CD14-positive monocyte (primary cell): Measurements from ENCODE around the gene LAS1L. TPM values are rescaled to one million over a fixed set of nuclear protein-coding genes. Genes with fewer than 3 reads are reported as not detected.

Experiments
- DNase-seq, 3 donors: peaks; one replicate each; pipeline ENCODE4 v3.0.0-alpha.2; 2011 to 2022
- H2AFZ ChIP-seq: 2 replicates; pipeline ENCODE4 v1.6.0; 2012; ENCODE audit warnings: mild to moderate bottlenecking, low read depth, low read length, inconsistent platforms; ENCODE audit not compliant: insufficient read depth, poor library complexity, severe bottlenecking
- H3K27ac ChIP-seq, 2 donors: 1 replicate in 1 of 2; 2 replicates in 1 of 2; pipeline ENCODE4 v1.5.1; 2012 to 2013; ENCODE audit warnings: low read length in 2 of 2, control low read depth in 1 of 2, inconsistent platforms in 1 of 2, low read depth in 1 of 2, mild to moderate bottlenecking in 1 of 2
- H3K27me3 ChIP-seq, 2 donors: one replicate each; pipeline versions ENCODE4 v1.6.0 to v1.6.1; 2011 to 2013; ENCODE audit warnings: low read length in 2 of 2; ENCODE audit not compliant: control insufficient read depth in 2 of 2, insufficient read depth in 2 of 2
- H3K36me3 ChIP-seq, 2 donors: replicated peaks in 1 of 2; 1 replicate in 1 of 2; 2 replicates in 1 of 2; pipeline versions ENCODE4 v1.5.1 to v1.6.1; 2012 to 2013; ENCODE audit warnings: low read length in 2 of 2, control low read depth in 1 of 2, inconsistent platforms in 1 of 2, mild to moderate bottlenecking in 1 of 2; ENCODE audit not compliant: insufficient read depth in 2 of 2, control insufficient read depth in 1 of 2
- H3K4me1 ChIP-seq, 2 donors: 1 replicate in 1 of 2; 2 replicates in 1 of 2; pipeline versions ENCODE4 v1.5.1 to v1.6.1; 2012 to 2013; ENCODE audit warnings: low read length in 2 of 2, control low read depth in 1 of 2, inconsistent platforms in 1 of 2, mild to moderate bottlenecking in 1 of 2, moderate library complexity in 1 of 2; ENCODE audit not compliant: insufficient read depth in 2 of 2, control insufficient read depth in 1 of 2
- H3K4me2 ChIP-seq: replicated peaks from 2 replicates; pipeline ENCODE3; 2012; ENCODE audit warnings: low read length, moderate library complexity, mild to moderate bottlenecking; ENCODE audit not compliant: poor library complexity, severe bottlenecking; ENCODE audit errors: extremely low read depth
- H3K4me3 ChIP-seq, 3 experiments: fragments of 200-600 bp in 1 of 3; sonication (generic) in 1 of 3; replicated peaks in 1 of 3; 1 replicate in 2 of 3; 2 replicates in 1 of 3; pipeline ENCODE4 v1.5.1; 2011 to 2013; ENCODE audit warnings: low read length in 3 of 3, mild to moderate bottlenecking in 3 of 3, control low read depth in 2 of 3, low read depth in 2 of 3, inconsistent platforms in 1 of 3, moderate library complexity in 1 of 3
- H3K79me2 ChIP-seq: 2 replicates; pipeline ENCODE4 v1.6.0; 2012; ENCODE audit warnings: mild to moderate bottlenecking, control low read depth, inconsistent platforms, low read length, moderate library complexity; ENCODE audit not compliant: insufficient read depth
- H3K9ac ChIP-seq: 2 replicates; pipeline ENCODE4 v1.6.0; 2017; ENCODE audit warnings: low read length, mild to moderate bottlenecking; ENCODE audit not compliant: insufficient read depth, poor library complexity, severe bottlenecking
- H3K9me3 ChIP-seq, 2 donors: replicated peaks in 1 of 2; 1 replicate in 1 of 2; 2 replicates in 1 of 2; pipeline versions ENCODE4 v1.5.1 to v1.6.1; 2012 to 2013; ENCODE audit warnings: low read length in 2 of 2, control low read depth in 1 of 2; ENCODE audit not compliant: control insufficient read depth in 1 of 2, insufficient read depth in 1 of 2
- H4K20me1 ChIP-seq: 2 replicates; pipeline ENCODE4 v1.6.0; 2012; ENCODE audit warnings: mild to moderate bottlenecking, low read length, control low read depth, moderate library complexity; ENCODE audit not compliant: insufficient read depth
- H3K27ac Mint-ChIP-seq, 7 donors: one replicate each; pipeline ENCODE4 v1.8.0; 2020; ENCODE audit warnings: mild to moderate bottlenecking in 7 of 7, mixed read lengths in 7 of 7, moderate library complexity in 6 of 7, inconsistent platforms in 2 of 7
- H3K27me3 Mint-ChIP-seq, 3 donors: one replicate each; pipeline ENCODE4 v1.8.0; 2021 to 2022; ENCODE audit warnings: low read depth in 3 of 3, mild to moderate bottlenecking in 3 of 3, mixed read lengths in 3 of 3, moderate library complexity in 3 of 3, inconsistent platforms in 1 of 3
- H3K36me3 Mint-ChIP-seq, 2 donors: one replicate each; pipeline ENCODE4 v1.8.0; 2020; ENCODE audit warnings: mixed read lengths in 2 of 2, inconsistent platforms in 1 of 2, mild to moderate bottlenecking in 1 of 2
- H3K4me1 Mint-ChIP-seq: one replicate; pipeline ENCODE4 v1.8.0; 2020; ENCODE audit warnings: mild to moderate bottlenecking, mixed read lengths
- H3K4me3 Mint-ChIP-seq, 2 donors: one replicate each; pipeline ENCODE4 v1.8.0; 2020; ENCODE audit warnings: mild to moderate bottlenecking in 2 of 2, mixed read lengths in 2 of 2, moderate library complexity in 1 of 2
- H3K9me3 Mint-ChIP-seq, 7 donors: one replicate each; pipeline ENCODE4 v1.8.0; 2020 to 2022; ENCODE audit warnings: mixed read lengths in 7 of 7, mild to moderate bottlenecking in 6 of 7, moderate library complexity in 6 of 7, inconsistent platforms in 2 of 7
- WGBS: methylation state at CpG from one replicate; pipeline ENCODE4 v1.1.5; 2013; ENCODE audit warnings: missing lambda C conversion rate; ENCODE audit not compliant: insufficient coverage; 5-methylcytosine and 5-hydroxymethylcytosine counted together
- intact Hi-C, 2 donors: fragments of 100-400 bp; cut with micrococcal nuclease; formaldehyde crosslinking; loops; one replicate each; pipeline versions ENCODE4 v1.15.0 to v1.15.1; 2023
- polyA plus RNA-seq, 3 donors: library from polyadenylated mRNA; depleted of rRNA in 1 of 3; unstranded in 2 of 3; stranded (reverse) in 1 of 3; fragments of 300-500 nt in 2 of 3; fragments of >200 nt in 1 of 3; fragmentation: Illumina TruSeq in 2 of 3; gene quantifications; 1 replicate in 2 of 3; 2 replicates in 1 of 3; pipeline ENCODE4 v1.2.3, GENCODE V29; 2012 to 2021
- TF ChIP-seq, protein P1 (sequence below): fragments of 200-600 bp; IDR thresholded peaks from one replicate; pipeline ENCODE4 v1.8.0; 2022; ENCODE audit warnings: antibody characterized with exemption, mild to moderate bottlenecking

LAS1L gene
- polyA plus RNA-seq, 3 donors = 15.9 to 17.1 (median 17.1) TPM

DNA sequence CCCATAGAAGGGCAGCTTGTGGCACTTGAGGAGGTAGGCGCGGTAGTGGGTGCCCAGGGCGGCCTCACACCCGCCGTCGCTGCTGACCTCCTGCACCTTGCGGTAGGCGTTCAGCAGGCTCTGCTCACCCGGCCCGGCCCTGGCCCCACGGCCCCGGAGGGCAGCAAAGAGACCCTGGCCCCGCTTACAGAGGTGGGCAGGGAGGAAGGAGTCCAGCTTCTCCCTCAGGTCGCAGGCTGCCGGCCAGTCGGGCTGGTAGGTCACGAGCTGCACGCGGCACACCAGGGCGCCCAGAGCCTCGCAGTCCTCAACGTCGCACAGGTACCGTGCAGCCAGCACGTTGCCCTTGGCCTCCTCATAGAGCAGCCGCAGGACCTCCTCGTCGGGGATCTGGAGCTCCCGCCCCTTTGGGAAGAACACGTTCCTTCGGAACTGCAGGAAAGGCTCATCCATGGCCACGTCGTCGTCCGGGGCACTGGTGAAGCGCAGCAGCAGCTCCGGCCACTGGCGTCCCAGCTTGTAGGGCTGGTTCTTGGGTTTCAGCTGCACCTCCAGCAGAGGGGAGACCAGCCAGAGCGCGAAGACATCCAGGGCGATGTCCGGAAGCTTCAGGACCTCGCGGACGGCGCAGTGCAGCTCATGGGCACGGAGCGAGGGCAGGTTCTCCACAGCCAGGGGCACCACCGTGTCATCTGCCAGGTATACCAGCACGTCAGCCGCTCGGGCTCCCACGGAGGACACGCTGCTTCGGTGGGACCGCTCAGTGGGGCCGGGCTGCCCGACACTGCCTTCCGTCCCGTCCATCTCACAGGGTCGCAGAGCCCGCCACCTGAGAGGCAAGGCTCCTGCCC, 17.1 kb upstream of the LAS1L start:
- Mint-ChIP-seq H3K4me1 (peaks cover 5% of the 10 kb centered on the region), H3K9me3 (peaks cover 0 to 11% (median 0%) of the 10 kb centered on the region in 7 donors), H3K36me3 (no peaks in the 10 kb centered on the region), H3K4me3 (no peak overlapping the region), H3K27ac (no peak overlapping the region), H3K27me3 (peaks cover 0 to 32% (median 0%) of the 10 kb centered on the region in 3 donors)
- H4K20me1 ChIP-seq = no peaks in the 10 kb centered on the region
- no peak overlapping the region for H3K4me2 ChIP-seq
- no peaks in the 10 kb centered on the region for H3K9me3 ChIP-seq
- H3K27ac ChIP-seq = no peak overlapping the region
- H3K9ac ChIP-seq = no peak overlapping the region
- H3K36me3 ChIP-seq = no peaks in the 10 kb centered on the region
- TF ChIP-seq, protein P1, sequence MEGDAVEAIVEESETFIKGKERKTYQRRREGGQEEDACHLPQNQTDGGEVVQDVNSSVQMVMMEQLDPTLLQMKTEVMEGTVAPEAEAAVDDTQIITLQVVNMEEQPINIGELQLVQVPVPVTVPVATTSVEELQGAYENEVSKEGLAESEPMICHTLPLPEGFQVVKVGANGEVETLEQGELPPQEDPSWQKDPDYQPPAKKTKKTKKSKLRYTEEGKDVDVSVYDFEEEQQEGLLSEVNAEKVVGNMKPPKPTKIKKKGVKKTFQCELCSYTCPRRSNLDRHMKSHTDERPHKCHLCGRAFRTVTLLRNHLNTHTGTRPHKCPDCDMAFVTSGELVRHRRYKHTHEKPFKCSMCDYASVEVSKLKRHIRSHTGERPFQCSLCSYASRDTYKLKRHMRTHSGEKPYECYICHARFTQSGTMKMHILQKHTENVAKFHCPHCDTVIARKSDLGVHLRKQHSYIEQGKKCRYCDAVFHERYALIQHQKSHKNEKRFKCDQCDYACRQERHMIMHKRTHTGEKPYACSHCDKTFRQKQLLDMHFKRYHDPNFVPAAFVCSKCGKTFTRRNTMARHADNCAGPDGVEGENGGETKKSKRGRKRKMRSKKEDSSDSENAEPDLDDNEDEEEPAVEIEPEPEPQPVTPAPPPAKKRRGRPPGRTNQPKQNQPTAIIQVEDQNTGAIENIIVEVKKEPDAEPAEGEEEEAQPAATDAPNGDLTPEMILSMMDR = no peak
- intact Hi-C loops = no loop called here
- no peak overlapping the region for H2AFZ ChIP-seq
- no peaks in the 10 kb centered on the region for H3K79me2 ChIP-seq
- 95% methylated on average over 31 of the region's 62 CpGs for WGBS
- no peak overlapping the region for H3K4me3 ChIP-seq
- H3K27me3 ChIP-seq = peaks cover 0 to 6% of the 10 kb centered on the region in 2 donors
- no peak for DNase-seq
- H3K4me1 ChIP-seq = no peaks in the 10 kb centered on the region

DNA sequence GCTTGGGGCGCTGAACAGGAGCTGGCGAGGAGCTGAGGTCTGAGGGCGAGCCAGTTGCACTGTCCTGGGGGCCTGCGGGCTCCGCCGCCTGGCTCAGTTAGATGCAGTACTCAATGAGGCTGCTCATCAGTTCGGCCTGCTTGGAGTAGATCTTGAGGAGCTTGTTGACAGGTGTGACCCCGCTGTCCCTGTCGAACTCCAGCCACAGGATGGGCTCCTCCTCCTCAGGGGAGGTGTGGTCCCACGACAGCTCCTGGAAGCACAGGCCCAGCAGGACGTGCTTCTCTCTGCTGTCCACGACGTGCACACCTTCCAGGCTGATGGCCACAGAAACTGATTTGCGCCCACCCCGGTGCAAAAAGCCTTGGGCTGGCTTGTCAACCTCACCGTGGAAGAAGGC, 16.5 kb upstream of the LAS1L start:
- no peaks in the 10 kb centered on the region for H3K36me3 Mint-ChIP-seq
- H4K20me1 ChIP-seq = no peaks in the 10 kb centered on the region
- H3K4me2 ChIP-seq = no peak overlapping the region
- WGBS = 92% methylated on average over 4 of the region's 16 CpGs
- DNase-seq = no peak
- H3K36me3 ChIP-seq = no peaks in the 10 kb centered on the region
- no peaks in the 10 kb centered on the region for H3K9me3 ChIP-seq
- peaks cover 0 to 34% (median 0%) of the 10 kb centered on the region in 3 donors for H3K27me3 Mint-ChIP-seq
- no peak overlapping the region for H3K27ac ChIP-seq
- intact Hi-C loops = no loop called here
- peaks cover 0 to 6% of the 10 kb centered on the region in 2 donors for H3K27me3 ChIP-seq
- H3K4me3 ChIP-seq = no peak overlapping the region
- H3K27ac Mint-ChIP-seq = peak overlapping the region in 1 of 7 donors; percentile 26
- H3K4me1 Mint-ChIP-seq = peaks cover 4% of the 10 kb centered on the region
- peaks cover 0 to 11% (median 0%) of the 10 kb centered on the region in 7 donors for H3K9me3 Mint-ChIP-seq
- TF ChIP-seq, protein P1 = no peak
- no peak overlapping the region for H2AFZ ChIP-seq
- no peaks in the 10 kb centered on the region for H3K79me2 ChIP-seq
- H3K9ac ChIP-seq = no peak overlapping the region
- no peak overlapping the region for H3K4me3 Mint-ChIP-seq
- no peaks in the 10 kb centered on the region for H3K4me1 ChIP-seq
